ENCODE measurements around the gene NDUFS2. TPM values are rescaled to one million over a fixed set of nuclear protein-coding genes. Genes with fewer than 3 reads are reported as not detected.
"Not testable (repeated sequence)": the region's sequence is repeated elsewhere in the genome, so short reads cannot be mapped to it uniquely, and the experiment has no call there.

NDUFS2 gene
- total and polyA plus RNA-seq, 4 donors, result 110 to 196 (median 168) TPM

DNA sequence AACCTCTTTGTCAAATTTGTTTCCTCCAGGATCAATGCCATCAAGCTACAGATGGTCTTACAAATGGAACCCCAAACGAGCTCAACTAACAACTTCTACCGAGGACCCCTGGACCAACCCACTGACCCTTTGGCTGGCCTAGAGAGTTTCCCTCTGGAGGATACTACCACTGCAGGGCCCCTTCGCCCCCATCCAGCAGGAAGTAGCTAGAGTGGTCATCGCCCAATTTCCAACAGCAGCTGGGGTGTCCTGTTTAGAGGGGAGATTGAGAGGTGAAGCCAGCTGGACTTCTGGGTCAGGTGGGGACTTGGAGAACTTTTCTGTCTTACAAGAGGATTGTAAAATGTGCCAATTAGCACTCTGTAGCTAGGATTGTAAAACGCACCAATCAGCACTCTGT is 54.9 kb downstream of the NDUFS2 start:
- H3K36me3 ChIP-seq (ENCODE audit: control insufficient read depth, insufficient read depth, low read length); H3K27me3 ChIP-seq (ENCODE audit: control insufficient read depth, insufficient read depth, low read length); DNase-seq (ENCODE audit: low read depth in 4 of 6, low spot score in 6 of 6); H3K9me3 ChIP-seq (ENCODE audit: control insufficient read depth, insufficient read depth, low read length); H3K4me3 ChIP-seq (ENCODE audit: low read depth, low read length); H3K27ac ChIP-seq (ENCODE audit: low read depth, low read length): not testable (repeated sequence)
- H3K4me1 ChIP-seq (ENCODE audit: control insufficient read depth, insufficient read depth, low read length), result peaks cover 13% of the 10 kb centered on the region
- 95% methylated on average over 4 of the region's 5 CpGs for WGBS (ENCODE audit: insufficient coverage)

DNA sequence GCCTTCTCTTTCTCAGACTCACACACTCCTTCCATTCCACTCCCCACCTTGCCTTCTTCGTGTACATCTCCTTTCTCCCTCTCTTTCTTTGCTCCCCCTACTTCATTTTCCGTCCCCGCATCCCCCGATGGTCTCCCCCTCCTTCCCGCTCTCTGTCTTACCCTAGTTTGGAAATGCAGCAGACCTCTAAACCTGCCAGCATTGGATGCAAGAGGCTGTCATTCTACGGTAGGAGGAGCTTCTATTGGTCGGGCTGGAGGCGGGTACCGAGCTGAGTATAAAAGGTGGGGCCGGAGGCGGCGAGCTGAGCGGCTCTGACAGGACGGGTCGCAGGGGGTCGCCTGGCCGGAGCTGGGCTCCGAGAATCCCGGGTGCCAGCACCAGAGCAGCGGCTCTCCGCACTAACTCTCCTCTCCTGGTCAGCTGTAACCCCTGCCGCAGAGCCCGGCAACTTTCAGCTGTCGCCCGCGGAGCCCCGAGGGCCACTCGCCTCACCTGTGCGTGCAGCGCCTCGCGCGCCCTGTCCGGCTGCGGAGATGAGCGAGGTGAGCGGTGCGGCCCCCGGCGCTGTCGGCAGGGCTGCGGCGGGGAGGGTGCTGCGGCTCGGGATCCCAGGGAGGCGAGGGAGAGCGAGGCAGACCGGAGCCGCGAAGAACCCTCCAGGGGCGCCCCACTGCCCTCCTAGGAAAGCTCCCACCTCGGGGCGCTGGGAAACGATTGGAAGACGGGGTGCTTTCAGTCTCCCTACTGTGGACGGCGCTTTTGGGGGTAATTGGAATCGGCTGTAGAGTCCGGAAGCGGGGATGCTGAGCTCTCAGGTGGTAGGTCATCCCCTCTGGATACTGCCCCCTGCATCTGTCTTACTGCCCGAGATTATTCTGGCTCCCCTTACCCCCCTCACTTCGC is 56.5 kb downstream of the NDUFS2 start, which contains the start of gene PCP4L1:
Gene PCP4L1, plus strand, starts transcription at position 307 of the 906 bp plus-strand sequence. Its CDS starts 230 bp downstream, at position 537.
- H3K27ac ChIP-seq (ENCODE audit: low read depth, low read length), result no peak within 1 kb of the TSS
- peak; percentile 69 to 98 (median 80) for DNase-seq (ENCODE audit: low read depth in 4 of 6, low spot score in 6 of 6)
- peaks cover 10% of the 10 kb centered on the region for H3K27me3 ChIP-seq (ENCODE audit: control insufficient read depth, insufficient read depth, low read length)
- no peaks in the 10 kb centered on the region for H3K9me3 ChIP-seq (ENCODE audit: control insufficient read depth, insufficient read depth, low read length)
- peaks cover 13% of the 10 kb centered on the region for H3K4me1 ChIP-seq (ENCODE audit: control insufficient read depth, insufficient read depth, low read length)
- H3K36me3 ChIP-seq (ENCODE audit: control insufficient read depth, insufficient read depth, low read length), result no peaks in the 10 kb centered on the region
- WGBS (ENCODE audit: insufficient coverage), result under 1% methylated on average over 55 of the region's 62 CpGs
- H3K4me3 ChIP-seq (ENCODE audit: low read depth, low read length), result peak within 1 kb of the TSS; percentile 56

DNA sequence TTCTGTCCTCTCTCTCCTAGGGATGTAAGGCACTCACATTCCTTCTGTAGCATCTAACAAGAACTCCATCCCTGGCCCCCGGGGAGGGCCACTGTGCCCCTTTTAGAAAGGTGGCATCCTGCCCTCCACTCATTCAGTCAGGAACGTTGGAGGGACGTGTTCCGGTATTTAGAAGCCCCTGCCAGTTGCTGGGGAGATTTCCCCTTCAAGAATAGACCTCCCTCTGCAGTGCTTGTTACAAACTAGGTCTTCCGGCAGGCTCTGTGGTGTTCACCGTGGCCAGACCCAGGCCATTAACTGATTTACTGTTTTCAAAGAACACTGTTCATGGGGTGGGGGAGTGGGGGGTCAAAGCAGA is 57.2 kb downstream of the NDUFS2 start:
- no peaks in the 10 kb centered on the region for H3K36me3 ChIP-seq (ENCODE audit: control insufficient read depth, insufficient read depth, low read length)
- peaks cover 13% of the 10 kb centered on the region for H3K4me1 ChIP-seq (ENCODE audit: control insufficient read depth, insufficient read depth, low read length)
- H3K4me3 ChIP-seq (ENCODE audit: low read depth, low read length), result peak overlapping the region; percentile 56
- no peak overlapping the region for H3K27ac ChIP-seq (ENCODE audit: low read depth, low read length)
- no peaks in the 10 kb centered on the region for H3K9me3 ChIP-seq (ENCODE audit: control insufficient read depth, insufficient read depth, low read length)
- 0% methylated on average over 3 of the region's 6 CpGs for WGBS (ENCODE audit: insufficient coverage)
- H3K27me3 ChIP-seq (ENCODE audit: control insufficient read depth, insufficient read depth, low read length), result peaks cover 10% of the 10 kb centered on the region
- DNase-seq (ENCODE audit: low read depth in 4 of 6, low spot score in 6 of 6), result peak in 2 of 6 donors; percentile 10 to 52

DNA sequence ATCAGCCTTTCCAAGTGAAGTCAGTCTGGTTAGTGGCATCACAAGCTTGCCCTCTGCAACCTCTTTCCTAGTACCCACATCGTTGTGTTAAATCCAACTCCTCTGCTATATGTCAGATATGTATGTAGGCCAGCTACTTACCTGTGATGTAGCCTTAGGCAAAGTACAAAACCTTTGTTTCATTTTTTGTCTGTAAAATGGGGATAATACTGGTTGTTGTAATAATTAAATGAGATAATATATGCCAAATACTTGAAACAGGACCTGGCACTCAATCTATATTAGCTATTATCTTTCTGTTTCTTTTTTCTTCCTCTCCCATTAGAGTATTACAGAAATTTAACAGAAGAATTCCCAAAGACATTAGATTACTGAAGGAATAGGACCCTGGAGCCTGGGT is 57.6 kb downstream of the NDUFS2 start:
- Histone ChIP-seq H3K4me1 (ENCODE audit: control insufficient read depth, insufficient read depth, low read length) (peaks cover 13% of the 10 kb centered on the region), H3K36me3 (ENCODE audit: control insufficient read depth, insufficient read depth, low read length) (no peaks in the 10 kb centered on the region), H3K27me3 (ENCODE audit: control insufficient read depth, insufficient read depth, low read length) (peaks cover 10% of the 10 kb centered on the region), H3K9me3 (ENCODE audit: control insufficient read depth, insufficient read depth, low read length) (no peaks in the 10 kb centered on the region), H3K27ac (ENCODE audit: low read depth, low read length) (no peak overlapping the region), H3K4me3 (ENCODE audit: low read depth, low read length) (peak overlapping the region; percentile 56)
- no CpG with 5 or more reads among the region's 1 CpG for WGBS (ENCODE audit: insufficient coverage)
- DNase-seq (ENCODE audit: low read depth in 4 of 6, low spot score in 6 of 6), result no peak

DNA sequence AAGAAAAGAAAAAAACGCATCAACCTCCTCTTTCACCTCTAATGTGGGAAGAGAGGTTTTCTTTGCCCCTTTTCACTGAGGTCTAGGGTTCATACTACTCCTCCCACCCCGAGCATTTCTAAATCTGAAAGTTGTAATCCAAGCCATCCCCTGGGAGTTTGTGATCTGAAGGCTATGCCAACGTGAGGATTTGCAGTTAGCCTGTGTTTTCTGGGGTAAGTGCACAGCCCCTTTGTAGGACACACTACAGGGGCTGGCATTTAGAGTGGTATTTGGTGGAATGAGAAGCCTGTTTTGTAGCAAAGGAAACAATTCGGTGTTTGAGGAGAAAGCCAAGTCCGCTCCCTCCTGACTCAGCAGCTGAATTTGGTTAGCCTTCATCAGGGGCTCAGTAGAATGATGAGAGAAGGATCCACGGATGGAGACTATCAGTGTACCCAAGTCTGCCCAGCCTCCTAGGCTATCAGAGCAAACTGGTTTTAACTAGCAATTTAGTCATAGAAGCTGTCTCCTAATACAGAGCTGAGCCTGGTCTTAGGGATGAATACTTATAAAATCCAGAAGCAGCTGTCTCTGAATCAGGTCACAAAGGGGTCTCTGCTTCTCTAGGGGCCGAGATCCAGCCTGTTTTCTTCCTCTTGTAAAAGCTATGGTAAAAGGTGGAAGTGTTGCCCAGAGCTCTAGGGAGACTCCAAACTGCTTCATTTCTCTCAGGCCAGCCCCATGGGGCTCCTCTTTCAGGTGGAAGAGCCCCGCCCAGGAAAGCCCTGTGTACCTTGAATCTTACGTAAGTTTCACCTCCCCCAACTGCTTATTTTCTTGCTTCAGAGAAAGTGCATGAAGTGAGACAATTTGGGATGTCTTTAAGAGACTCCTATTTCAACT is 58.5 kb downstream of the NDUFS2 start:
- WGBS (ENCODE audit: insufficient coverage), result 40% methylated on average over 3 of the region's 9 CpGs
- H3K27ac ChIP-seq (ENCODE audit: low read depth, low read length), result no peak overlapping the region
- no peaks in the 10 kb centered on the region for H3K36me3 ChIP-seq (ENCODE audit: control insufficient read depth, insufficient read depth, low read length)
- no peaks in the 10 kb centered on the region for H3K9me3 ChIP-seq (ENCODE audit: control insufficient read depth, insufficient read depth, low read length)
- peaks cover 10% of the 10 kb centered on the region for H3K27me3 ChIP-seq (ENCODE audit: control insufficient read depth, insufficient read depth, low read length)
- peaks cover 13% of the 10 kb centered on the region for H3K4me1 ChIP-seq (ENCODE audit: control insufficient read depth, insufficient read depth, low read length)
- no peak overlapping the region for H3K4me3 ChIP-seq (ENCODE audit: low read depth, low read length)
- DNase-seq (ENCODE audit: low read depth in 4 of 6, low spot score in 6 of 6), result peak in 1 of 6 donors; percentile 17

DNA sequence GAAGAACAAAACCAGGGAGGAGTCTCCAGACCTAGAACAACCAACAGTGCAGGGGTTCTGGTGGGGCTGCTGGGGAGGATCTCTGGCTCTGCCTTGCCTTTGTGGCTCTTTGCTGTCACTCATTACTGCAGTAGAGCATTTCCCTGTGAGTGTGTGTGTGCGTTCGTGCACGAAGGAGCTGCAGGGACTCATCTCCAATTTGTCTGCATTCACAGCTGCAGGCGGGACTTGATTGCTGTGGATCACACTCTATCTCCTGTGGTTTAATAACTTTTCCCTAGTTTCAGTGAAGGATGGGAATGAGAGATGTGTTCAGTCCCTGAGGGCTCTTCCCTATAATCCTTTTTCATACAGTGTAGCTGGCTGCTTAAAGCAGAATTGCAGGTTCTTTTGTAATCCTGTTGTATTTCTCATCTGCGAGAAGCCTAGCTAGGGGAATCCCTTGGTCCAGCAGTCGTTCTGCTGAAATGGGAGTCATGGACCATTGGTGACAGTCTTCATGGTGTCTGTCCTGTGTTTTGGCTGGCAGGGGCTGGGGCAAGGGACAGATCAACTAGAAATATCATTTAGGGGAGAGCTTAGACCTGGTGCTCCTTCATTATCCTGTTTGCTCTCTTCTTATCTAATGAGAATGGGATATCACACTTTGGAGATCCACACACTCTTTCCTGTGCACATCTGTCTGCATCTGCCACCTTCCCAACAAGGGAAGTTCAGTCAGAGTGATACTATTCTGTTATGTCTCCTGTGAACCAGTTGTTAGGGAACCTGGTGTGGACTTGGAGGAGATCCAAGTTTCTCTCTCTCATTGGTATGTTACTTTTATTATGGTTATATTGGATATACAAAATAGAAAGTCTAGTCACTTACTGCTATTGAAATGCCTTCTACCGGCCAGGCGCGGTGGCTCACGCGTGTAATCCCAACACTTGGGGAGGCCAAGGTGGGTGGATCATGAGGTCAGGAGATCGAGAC is 59.4 kb downstream of the NDUFS2 start:
- Histone ChIP-seq H3K36me3 (ENCODE audit: control insufficient read depth, insufficient read depth, low read length) (no peaks in the 10 kb centered on the region), H3K4me3 (ENCODE audit: low read depth, low read length) (peak overlapping the region; percentile 0), H3K27me3 (ENCODE audit: control insufficient read depth, insufficient read depth, low read length) (peaks cover 10% of the 10 kb centered on the region), H3K4me1 (ENCODE audit: control insufficient read depth, insufficient read depth, low read length) (peaks cover 13% of the 10 kb centered on the region), H3K27ac (ENCODE audit: low read depth, low read length) (no peak overlapping the region), H3K9me3 (ENCODE audit: control insufficient read depth, insufficient read depth, low read length) (no peaks in the 10 kb centered on the region)
- peak in 3 of 6 donors; percentile 10 to 91 (median 35) for DNase-seq (ENCODE audit: low read depth in 4 of 6, low spot score in 6 of 6)
- WGBS (ENCODE audit: insufficient coverage), result 84% methylated on average over 7 of the region's 12 CpGs

Other genes with a start within 250 kb of the NDUFS2 start
- under 1 TPM; 0.17 to 0.20 TPM for gene ITLN2, start 247.6 kb upstream of the NDUFS2 start, total RNA-seq
- under 1 TPM in 1 of 2 donors, not detected in 1; 0.21 TPM for gene ITLN2, start 247.6 kb upstream of the NDUFS2 start, polyA plus RNA-seq (ENCODE audit: insufficient read length in 2 of 2)
- 10 to 100 TPM in 1 of 2 donors, 1 to 10 TPM in 1; 9.5 to 23.7 TPM for gene F11R, start 181.2 kb upstream of the NDUFS2 start, total RNA-seq
- gene F11R, start 181.2 kb upstream of the NDUFS2 start, polyA plus RNA-seq (ENCODE audit: insufficient read length in 2 of 2), result 10 to 100 TPM in 1 of 2 donors, 1 to 10 TPM in 1; 7.0 to 13.0 TPM
- 10 to 100 TPM; 12.1 to 25.5 TPM for gene TSTD1, start 163.4 kb upstream of the NDUFS2 start, total RNA-seq
- 10 to 100 TPM; 10.5 to 33.5 TPM for gene TSTD1, start 163.4 kb upstream of the NDUFS2 start, polyA plus RNA-seq (ENCODE audit: insufficient read length in 2 of 2)
- gene USF1, start 156.4 kb upstream of the NDUFS2 start, total RNA-seq, result 10 to 100 TPM; 67.1 to 81.6 TPM
- gene USF1, start 156.4 kb upstream of the NDUFS2 start, polyA plus RNA-seq (ENCODE audit: insufficient read length in 2 of 2), result 10 to 100 TPM; 84.8 to 93.7 TPM
- gene ARHGAP30, start 132.5 kb upstream of the NDUFS2 start, total RNA-seq, result 1 to 10 TPM; 2.1 to 4.2 TPM
- gene ARHGAP30, start 132.5 kb upstream of the NDUFS2 start, polyA plus RNA-seq (ENCODE audit: insufficient read length in 2 of 2), result 1 to 10 TPM; 2.6 to 3.1 TPM
- under 1 TPM in 1 of 2 donors, not detected in 1; 0.06 TPM for gene NECTIN4, start 112.8 kb upstream of the NDUFS2 start, total RNA-seq
- under 1 TPM in 1 of 2 donors, not detected in 1; 0.15 TPM for gene NECTIN4, start 112.8 kb upstream of the NDUFS2 start, polyA plus RNA-seq (ENCODE audit: insufficient read length in 2 of 2)
- gene KLHDC9, start 104.0 kb upstream of the NDUFS2 start, total RNA-seq, result 10 to 100 TPM; 10.0 to 21.8 TPM
- gene KLHDC9, start 104.0 kb upstream of the NDUFS2 start, polyA plus RNA-seq (ENCODE audit: insufficient read length in 2 of 2), result 10 to 100 TPM; 26.6 to 27.7 TPM
- gene PFDN2, start 84.3 kb upstream of the NDUFS2 start, total RNA-seq, result 10 to 100 TPM; 30.3 to 42.8 TPM
- gene PFDN2, start 84.3 kb upstream of the NDUFS2 start, polyA plus RNA-seq (ENCODE audit: insufficient read length in 2 of 2), result 100 to 1,000 TPM; 147 to 152 TPM
- gene NIT1, start 84.3 kb upstream of the NDUFS2 start, total RNA-seq, result 10 to 100 TPM; 22.4 to 48.4 TPM
- 10 to 100 TPM; 48.6 to 53.7 TPM for gene NIT1, start 84.3 kb upstream of the NDUFS2 start, polyA plus RNA-seq (ENCODE audit: insufficient read length in 2 of 2)
- 10 to 100 TPM; 16.3 to 20.2 TPM for gene DEDD, start 69.7 kb upstream of the NDUFS2 start, total RNA-seq
- 10 to 100 TPM; 55.1 to 61.5 TPM for gene DEDD, start 69.7 kb upstream of the NDUFS2 start, polyA plus RNA-seq (ENCODE audit: insufficient read length in 2 of 2)
- 100 to 1,000 TPM in 1 of 2 donors, 10 to 100 TPM in 1; 86.9 to 117 TPM for gene UFC1, start 48.4 kb upstream of the NDUFS2 start, total RNA-seq
- gene UFC1, start 48.4 kb upstream of the NDUFS2 start, polyA plus RNA-seq (ENCODE audit: insufficient read length in 2 of 2), result 100 to 1,000 TPM; 165 TPM
- 10 to 100 TPM; 11.0 to 17.2 TPM for gene USP21, start 42.9 kb upstream of the NDUFS2 start, total RNA-seq
- 10 to 100 TPM; 51.4 to 52.1 TPM for gene USP21, start 42.9 kb upstream of the NDUFS2 start, polyA plus RNA-seq (ENCODE audit: insufficient read length in 2 of 2)
- gene PPOX, start 35.9 kb upstream of the NDUFS2 start, total RNA-seq, result 10 to 100 TPM; 21.7 to 47.9 TPM
- 10 to 100 TPM; 53.0 to 69.6 TPM for gene PPOX, start 35.9 kb upstream of the NDUFS2 start, polyA plus RNA-seq (ENCODE audit: insufficient read length in 2 of 2)
- gene B4GALT3, start 24.9 kb upstream of the NDUFS2 start, total RNA-seq, result 10 to 100 TPM; 18.8 to 28.5 TPM
- gene B4GALT3, start 24.9 kb upstream of the NDUFS2 start, polyA plus RNA-seq (ENCODE audit: insufficient read length in 2 of 2), result 10 to 100 TPM; 48.4 to 52.5 TPM
- 10 to 100 TPM; 17.5 to 30.4 TPM for gene ADAMTS4, start 3.3 kb upstream of the NDUFS2 start, total RNA-seq
- gene ADAMTS4, start 3.3 kb upstream of the NDUFS2 start, polyA plus RNA-seq (ENCODE audit: insufficient read length in 2 of 2), result 10 to 100 TPM; 46.3 to 65.6 TPM
- 10 to 100 TPM; 14.9 to 18.5 TPM for gene FCER1G, start 12.9 kb downstream of the NDUFS2 start, total RNA-seq
- 10 to 100 TPM; 14.5 to 18.7 TPM for gene FCER1G, start 12.9 kb downstream of the NDUFS2 start, polyA plus RNA-seq (ENCODE audit: insufficient read length in 2 of 2)
- 1 to 10 TPM in 1 of 2 donors, not detected in 1; 5.4 TPM for gene APOA2, start 21.3 kb downstream of the NDUFS2 start, total RNA-seq
- not detected for gene APOA2, start 21.3 kb downstream of the NDUFS2 start, polyA plus RNA-seq (ENCODE audit: insufficient read length in 2 of 2)
- 10 to 100 TPM; 14.4 to 15.5 TPM for gene TOMM40L, start 23.7 kb downstream of the NDUFS2 start, total RNA-seq
- 10 to 100 TPM; 23.8 to 24.2 TPM for gene TOMM40L, start 23.7 kb downstream of the NDUFS2 start, polyA plus RNA-seq (ENCODE audit: insufficient read length in 2 of 2)
- gene NR1I3, start 35.8 kb downstream of the NDUFS2 start, total RNA-seq, result not detected
- gene NR1I3, start 35.8 kb downstream of the NDUFS2 start, polyA plus RNA-seq (ENCODE audit: insufficient read length in 2 of 2), result 1 to 10 TPM; 4.2 to 5.9 TPM
- 10 to 100 TPM; 18.6 to 81.2 TPM for gene PCP4L1, start 56.4 kb downstream of the NDUFS2 start, total RNA-seq
- 100 to 1,000 TPM; 104 to 113 TPM for gene PCP4L1, start 56.4 kb downstream of the NDUFS2 start, polyA plus RNA-seq (ENCODE audit: insufficient read length in 2 of 2)
- gene MPZ, start 107.6 kb downstream of the NDUFS2 start, total RNA-seq, result 1,000 to 10,000 TPM in 1 of 2 donors, 100 to 1,000 TPM in 1; 293 to 1,019 TPM
- gene MPZ, start 107.6 kb downstream of the NDUFS2 start, polyA plus RNA-seq (ENCODE audit: insufficient read length in 2 of 2), result 100 to 1,000 TPM in 1 of 2 donors, 10 to 100 TPM in 1; 79.0 to 138 TPM
- gene SDHC, start 112.0 kb downstream of the NDUFS2 start, total RNA-seq, result 10 to 100 TPM; 36.8 to 49.0 TPM
- gene SDHC, start 112.0 kb downstream of the NDUFS2 start, polyA plus RNA-seq (ENCODE audit: insufficient read length in 2 of 2), result 100 to 1,000 TPM; 173 to 174 TPM
- gene CFAP126, start 165.5 kb downstream of the NDUFS2 start, total RNA-seq, result 10 to 100 TPM in 1 of 2 donors, 1 to 10 TPM in 1; 2.3 to 36.8 TPM
- 10 to 100 TPM; 20.3 to 39.3 TPM for gene CFAP126, start 165.5 kb downstream of the NDUFS2 start, polyA plus RNA-seq (ENCODE audit: insufficient read length in 2 of 2)

Measured in spinal cord (tissue), 10 donors.